Measurements from ENCODE around the gene MKKS. TPM values are rescaled to one million over a fixed set of nuclear protein-coding genes. Genes with fewer than 3 reads are reported as not detected.

The MKKS gene
- polyA plus RNA-seq, 1 of the 3 experiments (the other 2 are of a cell fraction): 10.1 TPM

DNA sequence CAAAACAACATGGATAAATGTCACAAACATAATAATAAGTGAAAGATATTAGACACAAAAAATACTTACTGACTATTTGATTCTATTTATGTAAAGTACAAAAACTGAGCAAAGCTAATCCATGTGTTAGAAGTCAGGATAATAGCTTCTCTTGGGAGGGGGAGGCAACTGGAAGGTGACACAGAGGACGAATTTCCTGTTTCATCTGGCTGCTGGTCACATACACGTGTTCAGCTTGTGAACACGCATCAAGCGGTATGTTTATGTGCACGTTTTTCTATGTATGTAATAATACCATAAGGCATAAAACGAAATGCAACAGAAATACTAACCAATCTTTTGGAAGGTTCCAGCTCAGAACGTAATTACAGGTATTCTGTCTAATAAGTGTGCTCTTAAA is 54.3 kb downstream of the MKKS start:
- POLR2A ChIA-PET: no interaction called here
- Histone ChIP-seq H4K20me1 (ENCODE audit: insufficient read depth) (no peaks in the 10 kb centered on the region), H3K9me2 (no peaks in the 10 kb centered on the region), H3K4me1 (ENCODE audit: control insufficient read depth in 1 of 2, insufficient read depth in 2 of 2, low read depth in 1 of 2, low read length in 1 of 2) (peaks cover 0 to 10% of the 10 kb centered on the region in 2 experiments; a peak in 1 of 4 replicates), H3K4me2 (no peak overlapping the region), H3K27me3 (ENCODE audit: insufficient read depth) (no peaks in the 10 kb centered on the region), H3K4me3 (ENCODE audit: low read depth in 2 of 2, low read length in 1 of 2) (no peak overlapping the region), H3K79me2 (ENCODE audit: insufficient read depth) (no peaks in the 10 kb centered on the region), H2AFZ (ENCODE audit: low read depth) (no peak overlapping the region), H3K27ac (ENCODE audit: low read depth in 2 of 2, low read length in 1 of 2) (no peak overlapping the region), H3F3A (replicated peaks; ENCODE audit: insufficient read depth) (peaks cover 9% of the 10 kb centered on the region), H3K9me3 (no peaks in the 10 kb centered on the region; the same call in 1 of the 2 replicates), H3K36me3 (replicated peaks in 1 of 2; ENCODE audit: control insufficient read depth in 1 of 2, insufficient read depth in 2 of 2, low read length in 1 of 2) (no peaks in the 10 kb centered on the region), H3K9ac (no peak overlapping the region)
- TF ChIP-seq SMC3 (IDR thresholded peaks at IDR 0.05; ENCODE audit: low read depth, low read length) (no peak), YY1 (IDR thresholded peaks at IDR 0.05; ENCODE audit: low read depth) (no peak), FOSL2 (IDR thresholded peaks at IDR 0.05; ENCODE audit: borderline replicate concordance, low read depth) (no peak), ELF1 (IDR thresholded peaks at IDR 0.05) (no peak), EP300 (IDR thresholded peaks at IDR 0.05; ENCODE audit: borderline replicate concordance in 1 of 2, low read depth in 1 of 2, low read length in 1 of 2) (no peak), RAD21 (IDR thresholded peaks at IDR 0.05; ENCODE audit: low read length) (no peak), EZH2phosphoT487 (IDR thresholded peaks at IDR 0.05; ENCODE audit: borderline replicate concordance, low read depth) (no peak), NFIC (IDR thresholded peaks at IDR 0.05; ENCODE audit: borderline replicate concordance) (no peak), TAF1 (IDR thresholded peaks at IDR 0.05; ENCODE audit: borderline replicate concordance, low read depth, low read length) (no peak), RXRA (IDR thresholded peaks at IDR 0.05; ENCODE audit: borderline replicate concordance, low read depth) (no peak), MEF2A (IDR thresholded peaks at IDR 0.05; ENCODE audit: borderline replicate concordance, low read depth) (no peak), GATA2 (CRISPR knock-in tag; IDR thresholded peaks at IDR 0.05) (no peak), FOXJ3 (CRISPR knock-in tag; IDR thresholded peaks at IDR 0.05) (no peak), TEAD4 (IDR thresholded peaks at IDR 0.05; ENCODE audit: borderline replicate concordance, insufficient read depth) (no peak), NRF1 (IDR thresholded peaks at IDR 0.05; ENCODE audit: low read depth, low read length) (no peak), GABPA (IDR thresholded peaks at IDR 0.05; ENCODE audit: low read depth) (no peak)
- TF ChIP-seq, protein P1, sequence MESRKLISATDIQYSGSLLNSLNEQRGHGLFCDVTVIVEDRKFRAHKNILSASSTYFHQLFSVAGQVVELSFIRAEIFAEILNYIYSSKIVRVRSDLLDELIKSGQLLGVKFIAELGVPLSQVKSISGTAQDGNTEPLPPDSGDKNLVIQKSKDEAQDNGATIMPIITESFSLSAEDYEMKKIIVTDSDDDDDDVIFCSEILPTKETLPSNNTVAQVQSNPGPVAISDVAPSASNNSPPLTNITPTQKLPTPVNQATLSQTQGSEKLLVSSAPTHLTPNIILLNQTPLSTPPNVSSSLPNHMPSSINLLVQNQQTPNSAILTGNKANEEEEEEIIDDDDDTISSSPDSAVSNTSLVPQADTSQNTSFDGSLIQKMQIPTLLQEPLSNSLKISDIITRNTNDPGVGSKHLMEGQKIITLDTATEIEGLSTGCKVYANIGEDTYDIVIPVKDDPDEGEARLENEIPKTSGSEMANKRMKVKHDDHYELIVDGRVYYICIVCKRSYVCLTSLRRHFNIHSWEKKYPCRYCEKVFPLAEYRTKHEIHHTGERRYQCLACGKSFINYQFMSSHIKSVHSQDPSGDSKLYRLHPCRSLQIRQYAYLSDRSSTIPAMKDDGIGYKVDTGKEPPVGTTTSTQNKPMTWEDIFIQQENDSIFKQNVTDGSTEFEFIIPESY (IDR thresholded peaks at IDR 0.05; ENCODE audit: borderline replicate concordance, low read depth): no peak
- TF ChIP-seq, protein P2, sequence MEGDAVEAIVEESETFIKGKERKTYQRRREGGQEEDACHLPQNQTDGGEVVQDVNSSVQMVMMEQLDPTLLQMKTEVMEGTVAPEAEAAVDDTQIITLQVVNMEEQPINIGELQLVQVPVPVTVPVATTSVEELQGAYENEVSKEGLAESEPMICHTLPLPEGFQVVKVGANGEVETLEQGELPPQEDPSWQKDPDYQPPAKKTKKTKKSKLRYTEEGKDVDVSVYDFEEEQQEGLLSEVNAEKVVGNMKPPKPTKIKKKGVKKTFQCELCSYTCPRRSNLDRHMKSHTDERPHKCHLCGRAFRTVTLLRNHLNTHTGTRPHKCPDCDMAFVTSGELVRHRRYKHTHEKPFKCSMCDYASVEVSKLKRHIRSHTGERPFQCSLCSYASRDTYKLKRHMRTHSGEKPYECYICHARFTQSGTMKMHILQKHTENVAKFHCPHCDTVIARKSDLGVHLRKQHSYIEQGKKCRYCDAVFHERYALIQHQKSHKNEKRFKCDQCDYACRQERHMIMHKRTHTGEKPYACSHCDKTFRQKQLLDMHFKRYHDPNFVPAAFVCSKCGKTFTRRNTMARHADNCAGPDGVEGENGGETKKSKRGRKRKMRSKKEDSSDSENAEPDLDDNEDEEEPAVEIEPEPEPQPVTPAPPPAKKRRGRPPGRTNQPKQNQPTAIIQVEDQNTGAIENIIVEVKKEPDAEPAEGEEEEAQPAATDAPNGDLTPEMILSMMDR (IDR thresholded peaks at IDR 0.05): no peak
- TF ChIP-seq, protein P3, sequence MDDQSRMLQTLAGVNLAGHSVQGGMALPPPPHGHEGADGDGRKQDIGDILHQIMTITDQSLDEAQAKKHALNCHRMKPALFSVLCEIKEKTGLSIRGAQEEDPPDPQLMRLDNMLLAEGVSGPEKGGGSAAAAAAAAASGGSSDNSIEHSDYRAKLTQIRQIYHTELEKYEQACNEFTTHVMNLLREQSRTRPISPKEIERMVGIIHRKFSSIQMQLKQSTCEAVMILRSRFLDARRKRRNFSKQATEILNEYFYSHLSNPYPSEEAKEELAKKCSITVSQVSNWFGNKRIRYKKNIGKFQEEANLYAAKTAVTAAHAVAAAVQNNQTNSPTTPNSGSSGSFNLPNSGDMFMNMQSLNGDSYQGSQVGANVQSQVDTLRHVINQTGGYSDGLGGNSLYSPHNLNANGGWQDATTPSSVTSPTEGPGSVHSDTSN (IDR thresholded peaks at IDR 0.05): no peak
- CTCF ChIA-PET: interaction anchor here (1.4 kb wide), 1 partner anchor 10 kb away, joined by 3 read pairs; no protein-coding TSS in a partner anchor
- WGBS (ENCODE audit: low lambda C conversion rate): 87% methylated on average over 7 of the region's 7 CpGs
- no peak for DNase-seq
